Upper lobe of left lung (tissue), 4 donors: ENCODE data around the gene SDE2.

Source experiments
- CTCF ChIP-seq, 6 experiments: fragments of 450-650 bp in 4 of 6; fragments of 200-600 bp in 2 of 6; sonication (generic) in 2 of 6; IDR thresholded peaks; one replicate each; pipeline ENCODE4 v1.5.1; 2016 to 2019; ENCODE audit warnings: antibody characterized with exemption in 6 of 6
- EP300 ChIP-seq, 4 donors: sonication (generic); formaldehyde crosslinking; IDR thresholded peaks; one replicate each; pipeline ENCODE4 v1.5.1; 2017; ENCODE audit warnings: antibody characterized with exemption in 4 of 4, control low read depth in 2 of 4

GRCh38 chr1:225953315-225953714 lies 45.8 kb downstream of the SDE2 start:
- TF ChIP-seq EP300 (IDR thresholded peaks at IDR 0.05) (no peak), CTCF (IDR thresholded peaks at IDR 0.05) (no peak)
